Adrenal gland (tissue), 12 donors: ENCODE results near the gene CDNF. TPM values are rescaled to one million over a fixed set of nuclear protein-coding genes. Genes with fewer than 3 reads are reported as not detected.

Experiments
- DNase-seq, 7 donors: peaks; one replicate each; pipeline ENCODE4 v3.0.0-alpha.2; 2019 to 2020
- H3K27ac ChIP-seq, 5 donors: fragments of 200-600 bp; sonication (generic) in 4 of 5; 1 replicate in 3 of 5; 2 replicates in 2 of 5; pipeline versions ENCODE4 v1.5.1 to v1.8.0; 2016 to 2020; ENCODE audit warnings: mild to moderate bottlenecking in 1 of 5
- H3K27me3 ChIP-seq: fragments of 200-600 bp; 2 replicates; pipeline ENCODE4 v1.8.0; 2021
- H3K36me3 ChIP-seq, 2 donors: fragments of 200-600 bp; replicated peaks in 1 of 2; 1 replicate in 1 of 2; 2 replicates in 1 of 2; pipeline versions ENCODE4 v1.5.1 to v1.8.0; 2018 to 2022
- H3K4me1 ChIP-seq, 2 donors: fragments of 200-600 bp; replicated peaks in 1 of 2; 1 replicate in 1 of 2; 2 replicates in 1 of 2; pipeline versions ENCODE4 v1.5.1 to v1.8.0; 2018 to 2021
- H3K4me3 ChIP-seq, 4 donors: fragments of 200-600 bp; sonication (generic) in 3 of 4; one replicate each; pipeline ENCODE4 v1.5.1; 2016 to 2018
- H3K9me3 ChIP-seq, 3 donors: fragments of 200-600 bp; sonication (generic) in 1 of 3; replicated peaks in 1 of 3; 1 replicate in 2 of 3; 2 replicates in 1 of 3; pipeline versions ENCODE4 v1.5.1 to v1.8.0; 2016 to 2021
- POLR2A ChIP-seq, 2 donors: fragments of 450-650 bp; IDR thresholded peaks; one replicate each; pipeline ENCODE4 v1.6.1; 2017; ENCODE audit warnings: antibody characterized with exemption in 2 of 2, mild to moderate bottlenecking in 2 of 2, moderate library complexity in 1 of 2
- WGBS, 4 donors: extraction: QIAGEN DNeasy Blood & Tissue Kit in 2 of 4; methylation state at CpG; one replicate each; pipeline versions ENCODE4 v1.1.5 to v1.1.7; 2013 to 2017; 5-methylcytosine and 5-hydroxymethylcytosine counted together
- intact Hi-C, 2 donors: fragments of 100-400 bp; cut with DNase I; formaldehyde crosslinking; loops; one replicate each; pipeline versions ENCODE4 v1.14.1 to v1.15.0; 2022 to 2023
- polyA plus RNA-seq, 3 donors: library from polyadenylated mRNA; stranded (reverse); fragments of 200-250 nt in 2 of 3; fragments of 350-450 nt in 1 of 3; fragmentation: Illumina TruSeq in 1 of 3; extraction: RNeasy Lipid Tissue Mini Kit (QIAGEN cat#74804) in 1 of 3; gene quantifications; one replicate each; pipeline ENCODE4 v1.2.3, GENCODE V29; 2013 to 2014
- total RNA-seq, 9 donors: library from RNA; depleted of rRNA in 4 of 9; stranded (reverse); fragments of >200 nt in 4 of 9; fragments of 120-200 nt in 1 of 9; fragmentation: NEBNext Ultra II Directional in 1 of 9; extraction: Animal tissue kit (Norgen Biotek cat#: 25700) in 1 of 9; gene quantifications; one replicate each; pipeline versions ENCODE4 v1.1.0 to v1.2.4, GENCODE V29; 2013 to 2023
- TF ChIP-seq, protein P1 (sequence below), 6 experiments: fragments of 450-650 bp in 4 of 6; fragments of 200-600 bp in 2 of 6; sonication (generic) in 1 of 6; IDR thresholded peaks; 1 replicate in 5 of 6; 2 replicates in 1 of 6; pipeline versions ENCODE4 v1.5.1 to v1.8.0; 2016 to 2021; ENCODE audit warnings: antibody characterized with exemption in 6 of 6, mild to moderate bottlenecking in 2 of 6, moderate library complexity in 1 of 6
- donor health status: healthy with polysubstance abuse.
- donor health status: Bipolar disorder and iron deficiency.
- donor health status: DM: yes; HTN: yes; CAD: no.
- donor health status: DM: no; HTN: no; CAD: no.
- donor health status: DM: no; HTN: no; CAD: no.
- donor health status: DM: yes; HTN: yes; CAD: no.

Gene CDNF
- total and polyA plus RNA-seq, 12 donors: 0.97 to 6.6 (median 3.2) TPM

DNA sequence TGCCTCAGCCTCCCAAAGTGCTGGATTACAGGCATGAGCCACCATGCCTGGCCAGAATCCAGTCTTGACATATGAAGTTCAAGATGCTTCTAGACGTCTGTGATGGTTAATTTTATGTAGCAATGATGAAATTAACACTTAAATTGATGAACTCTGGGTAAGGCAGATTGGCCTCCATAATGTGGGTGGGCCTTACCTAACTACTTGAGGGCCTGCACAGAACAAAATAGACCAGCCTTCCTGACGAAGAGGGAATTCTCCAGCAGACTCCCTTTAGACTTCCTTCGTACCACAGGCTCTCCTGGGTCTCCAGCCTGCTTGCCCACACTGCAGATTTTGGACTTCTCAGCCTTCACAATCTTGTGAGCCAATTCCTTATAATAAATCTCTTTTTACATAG lies 4.7 kb downstream of the CDNF start:
- intact Hi-C loops: loop anchor here (10.0 kb wide), 2 partner anchors 298 to 338 kb away; no protein-coding TSS in a partner anchor
- Histone ChIP-seq H3K4me3 (no peak overlapping the region), H3K9me3 (no peaks in the 10 kb centered on the region), H3K4me1 (peaks cover 7 to 8% of the 10 kb centered on the region in 2 donors), H3K27me3 (no peaks in the 10 kb centered on the region), H3K27ac (no peak overlapping the region), H3K36me3 (no peaks in the 10 kb centered on the region)
- no peak for TF ChIP-seq POLR2A (IDR thresholded peaks at IDR 0.05)
- TF ChIP-seq, protein P1, sequence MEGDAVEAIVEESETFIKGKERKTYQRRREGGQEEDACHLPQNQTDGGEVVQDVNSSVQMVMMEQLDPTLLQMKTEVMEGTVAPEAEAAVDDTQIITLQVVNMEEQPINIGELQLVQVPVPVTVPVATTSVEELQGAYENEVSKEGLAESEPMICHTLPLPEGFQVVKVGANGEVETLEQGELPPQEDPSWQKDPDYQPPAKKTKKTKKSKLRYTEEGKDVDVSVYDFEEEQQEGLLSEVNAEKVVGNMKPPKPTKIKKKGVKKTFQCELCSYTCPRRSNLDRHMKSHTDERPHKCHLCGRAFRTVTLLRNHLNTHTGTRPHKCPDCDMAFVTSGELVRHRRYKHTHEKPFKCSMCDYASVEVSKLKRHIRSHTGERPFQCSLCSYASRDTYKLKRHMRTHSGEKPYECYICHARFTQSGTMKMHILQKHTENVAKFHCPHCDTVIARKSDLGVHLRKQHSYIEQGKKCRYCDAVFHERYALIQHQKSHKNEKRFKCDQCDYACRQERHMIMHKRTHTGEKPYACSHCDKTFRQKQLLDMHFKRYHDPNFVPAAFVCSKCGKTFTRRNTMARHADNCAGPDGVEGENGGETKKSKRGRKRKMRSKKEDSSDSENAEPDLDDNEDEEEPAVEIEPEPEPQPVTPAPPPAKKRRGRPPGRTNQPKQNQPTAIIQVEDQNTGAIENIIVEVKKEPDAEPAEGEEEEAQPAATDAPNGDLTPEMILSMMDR (IDR thresholded peaks at IDR 0.05): no peak
- DNase-seq: no peak
- 73 to 90% (median 77%) methylated on average over 3 of the region's 3 CpGs for WGBS, 4 donors

DNA sequence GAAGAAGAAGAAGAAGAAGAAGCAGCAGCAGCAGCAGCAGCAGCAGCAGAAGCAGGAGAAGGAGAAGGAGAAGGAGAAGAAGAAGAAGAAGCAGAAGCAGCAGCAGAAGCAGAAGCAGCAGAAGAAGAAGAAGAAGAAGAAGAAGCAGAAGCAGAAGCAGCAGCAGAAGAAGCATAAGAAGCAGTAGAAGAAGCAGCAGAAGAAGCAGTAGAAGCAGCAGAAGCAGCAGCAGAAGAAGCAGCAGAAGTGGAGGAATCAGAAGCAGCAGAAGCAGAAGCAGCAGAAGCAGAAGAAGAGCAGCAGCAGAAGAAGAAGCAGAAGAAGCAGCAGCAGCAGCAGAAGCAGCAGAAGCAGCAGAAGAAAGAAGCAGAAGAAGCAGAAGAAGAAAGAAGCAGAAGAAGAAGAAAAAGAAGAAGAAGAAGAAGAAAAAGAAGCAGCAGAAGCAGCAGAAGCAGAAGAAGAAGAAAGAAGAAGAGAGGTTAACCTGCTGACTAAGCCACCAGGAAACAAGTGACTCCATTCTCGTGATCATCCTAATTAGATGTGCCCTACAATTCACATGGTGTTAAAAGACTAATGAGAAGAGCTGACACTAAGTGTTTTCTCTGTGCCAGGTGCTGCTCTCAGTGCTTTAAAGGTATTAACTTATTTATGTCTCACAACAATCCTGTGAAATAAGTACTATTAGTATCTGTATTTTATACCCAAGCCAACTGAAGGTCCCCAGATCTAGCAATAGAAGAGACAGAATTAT lies 11.6 kb downstream of the CDNF start:
- Histone ChIP-seq H3K36me3 (no peaks in the 10 kb centered on the region), H3K9me3 (no peaks in the 10 kb centered on the region), H3K4me3 (no peak overlapping the region), H3K27me3 (no peaks in the 10 kb centered on the region), H3K4me1 (peaks cover 0 to 7% of the 10 kb centered on the region in 2 donors), H3K27ac (no peak overlapping the region)
- WGBS, 4 donors: 48 to 68% (median 59%) methylated on average over 1 of the region's 1 CpG
- intact Hi-C loops: loop anchor here in 1 of 2 donors (5.0 to 10.0 kb wide), 2 partner anchors 221 to 329 kb away; no protein-coding TSS in a partner anchor
- DNase-seq: no peak
- TF ChIP-seq, protein P1 (IDR thresholded peaks at IDR 0.05): no peak
- no peak for TF ChIP-seq POLR2A (IDR thresholded peaks at IDR 0.05)

DNA sequence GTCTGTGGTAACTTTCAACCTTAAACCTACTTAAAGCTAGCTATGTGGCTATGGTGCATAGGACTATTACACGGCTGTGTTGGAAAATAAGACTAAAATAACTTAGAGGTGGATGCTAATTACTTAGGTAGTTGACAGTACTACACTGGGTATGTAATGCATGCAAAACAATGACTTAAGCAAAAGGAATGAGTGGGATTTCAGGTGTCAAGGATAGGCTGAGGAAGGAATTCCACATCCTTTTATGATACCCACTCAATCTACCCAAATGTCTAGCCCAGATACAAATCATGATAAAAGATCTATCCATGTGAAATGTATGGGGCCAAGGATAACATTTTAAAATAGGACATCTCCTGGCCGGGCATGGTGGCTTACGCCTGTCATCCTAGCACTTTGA lies 13.9 kb downstream of the CDNF start:
- Histone ChIP-seq H3K27ac (no peak overlapping the region), H3K9me3 (no peaks in the 10 kb centered on the region), H3K4me3 (no peak overlapping the region), H3K27me3 (no peaks in the 10 kb centered on the region), H3K4me1 (peaks cover 0 to 7% of the 10 kb centered on the region in 2 donors), H3K36me3 (no peaks in the 10 kb centered on the region)
- TF ChIP-seq, protein P1 (IDR thresholded peaks at IDR 0.05): no peak
- no peak for TF ChIP-seq POLR2A (IDR thresholded peaks at IDR 0.05)
- WGBS, 4 donors: 68 to 85% (median 82%) methylated on average over 3 of the region's 3 CpGs
- intact Hi-C loops: loop anchor here in 1 of 2 donors (5.0 to 10.0 kb wide), 2 partner anchors 172 to 219 kb away; no protein-coding TSS in a partner anchor
- DNase-seq: no peak

DNA sequence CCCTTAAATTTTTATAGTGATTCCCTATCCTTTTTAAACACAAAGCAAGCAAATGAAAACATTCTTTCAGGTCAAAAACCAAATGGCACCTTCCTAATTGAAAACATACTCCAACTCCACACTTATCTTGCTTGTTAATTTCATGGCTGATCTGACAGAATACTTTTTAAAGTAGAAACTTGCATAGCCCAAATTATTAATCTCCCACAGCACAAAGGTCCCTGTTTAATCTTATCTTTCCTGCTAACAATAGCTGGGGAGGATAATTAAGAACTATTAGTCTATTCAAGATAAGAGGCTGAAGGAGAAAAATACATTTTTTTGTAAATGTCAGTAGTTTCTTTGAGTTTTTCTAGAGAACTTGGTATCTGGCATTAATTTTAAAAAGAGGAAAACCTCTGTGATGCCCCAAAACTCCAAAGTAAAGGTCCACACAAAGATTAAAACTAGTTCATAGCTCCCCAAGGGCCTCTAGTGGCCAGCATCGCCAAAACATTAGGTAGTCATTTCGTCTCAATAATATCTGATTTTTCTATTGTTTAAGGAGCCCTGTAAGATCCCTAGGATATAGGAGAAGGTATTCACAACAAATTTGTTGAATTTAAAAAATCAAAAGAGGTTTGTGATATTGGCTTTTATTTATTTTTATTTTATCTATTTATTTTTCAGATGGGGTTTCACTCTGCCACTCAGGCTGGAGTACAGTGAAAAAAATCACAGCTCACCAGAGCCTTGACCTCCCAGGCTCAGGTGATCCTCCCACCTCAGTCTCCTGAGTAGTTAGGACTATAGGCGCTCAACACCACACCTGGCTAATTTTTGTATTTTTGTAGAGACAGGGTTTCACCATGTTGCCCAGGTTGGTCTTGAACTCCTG lies 14.7 kb downstream of the CDNF start:
- peak in 6 of 7 donors; percentile 27 to 72 (median 42) for DNase-seq
- TF ChIP-seq POLR2A (IDR thresholded peaks at IDR 0.05): no peak
- TF ChIP-seq, protein P1 (IDR thresholded peaks at IDR 0.05): peak; percentile 39 to 71 (median 66)
- H3K36me3 ChIP-seq: no peaks in the 10 kb centered on the region
- H3K27me3 ChIP-seq: no peaks in the 10 kb centered on the region
- WGBS, 4 donors: 18 to 29% (median 24%) methylated on average over 3 of the region's 3 CpGs
- intact Hi-C loops: loop anchor here in 1 of 2 donors (5.0 to 10.0 kb wide), 2 partner anchors 171 to 218 kb away; no protein-coding TSS in a partner anchor
- no peak overlapping the region for H3K4me3 ChIP-seq
- H3K4me1 ChIP-seq: peaks cover 0 to 7% of the 10 kb centered on the region in 2 donors
- H3K27ac ChIP-seq: no peak overlapping the region
- H3K9me3 ChIP-seq: no peaks in the 10 kb centered on the region
